ENCODE measurements around the gene GYPE. TPM values are rescaled to one million over a fixed set of nuclear protein-coding genes. Genes with fewer than 3 reads are reported as not detected.
"Not testable (repeated sequence)": the region's sequence is repeated elsewhere in the genome, so short reads cannot be mapped to it uniquely, and the experiment has no call there.

GYPE gene
- total RNA-seq, 1 donor: under 0.01 TPM

DNA sequence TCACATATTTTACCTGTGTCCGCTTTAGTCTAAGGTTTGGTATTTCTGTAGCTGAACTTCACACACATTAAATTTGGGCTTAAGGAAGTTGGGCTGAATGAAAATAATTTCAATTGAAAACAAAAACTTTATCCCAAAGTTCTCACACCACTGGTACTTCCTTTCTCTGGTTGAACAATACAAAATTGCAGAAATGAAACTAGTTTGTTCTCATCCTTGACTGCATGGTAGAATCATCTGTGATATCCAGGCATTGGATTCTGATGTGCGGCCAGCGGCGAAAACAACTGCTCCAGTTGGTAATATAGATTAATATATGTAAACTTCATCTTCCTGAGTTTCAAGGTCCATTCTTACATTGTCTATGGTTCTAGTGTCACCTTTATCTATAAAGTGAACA, 15.0 kb downstream of the GYPE start:
- not testable (repeated sequence) for H2AFZ ChIP-seq (ENCODE audit: low read length); H3K27ac ChIP-seq (ENCODE audit: low read depth, low read length)

DNA sequence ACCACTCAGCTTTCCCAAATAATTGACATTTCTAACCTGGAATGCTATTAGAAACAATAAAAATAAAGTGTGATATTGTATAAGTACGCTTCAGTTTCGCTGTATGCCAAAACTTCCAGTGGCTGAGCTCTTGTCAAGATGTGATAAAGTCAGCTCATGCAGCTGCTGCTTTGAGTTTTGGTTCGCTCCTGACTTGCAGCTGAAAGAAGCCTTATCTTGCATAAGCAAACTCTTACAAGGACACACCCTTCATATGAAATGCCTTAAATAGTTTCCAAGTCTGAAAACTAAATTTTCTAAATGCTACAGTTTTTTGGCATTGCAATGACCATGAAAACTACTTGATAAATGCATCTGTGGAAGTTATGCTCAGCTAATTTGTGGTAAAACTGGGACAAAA, 17.2 kb downstream of the GYPE start:
- H4K20me1 ChIP-seq (ENCODE audit: insufficient read depth, low read length); H3K4me1 ChIP-seq (ENCODE audit: insufficient read depth, low read length); H3K27me3 ChIP-seq (ENCODE audit: insufficient read depth, low read length); H3K79me2 ChIP-seq (ENCODE audit: insufficient read depth, low read length); H3K4me2 ChIP-seq (ENCODE audit: insufficient read depth, low read length); H3K4me3 ChIP-seq (ENCODE audit: insufficient read depth, low read length); H2AFZ ChIP-seq (ENCODE audit: low read length); DNase-seq (ENCODE audit: insufficient read length, low spot score, missing footprints); H3K9me3 ChIP-seq (ENCODE audit: low read depth, low read length); H3K36me3 ChIP-seq (ENCODE audit: insufficient read depth, low read length); H3K27ac ChIP-seq (ENCODE audit: low read depth, low read length): not testable (repeated sequence)

More for the DNA sequence above, 15.0 kb downstream of the GYPE start:
- H3K4me1 ChIP-seq (ENCODE audit: insufficient read depth, low read length); H3K27me3 ChIP-seq (ENCODE audit: insufficient read depth, low read length); H3K36me3 ChIP-seq (ENCODE audit: insufficient read depth, low read length); H3K4me3 ChIP-seq (ENCODE audit: insufficient read depth, low read length); DNase-seq (ENCODE audit: insufficient read length, low spot score, missing footprints); H4K20me1 ChIP-seq (ENCODE audit: insufficient read depth, low read length); H3K9me3 ChIP-seq (ENCODE audit: low read depth, low read length); H3K79me2 ChIP-seq (ENCODE audit: insufficient read depth, low read length); H3K4me2 ChIP-seq (ENCODE audit: insufficient read depth, low read length): not testable (repeated sequence)

DNA sequence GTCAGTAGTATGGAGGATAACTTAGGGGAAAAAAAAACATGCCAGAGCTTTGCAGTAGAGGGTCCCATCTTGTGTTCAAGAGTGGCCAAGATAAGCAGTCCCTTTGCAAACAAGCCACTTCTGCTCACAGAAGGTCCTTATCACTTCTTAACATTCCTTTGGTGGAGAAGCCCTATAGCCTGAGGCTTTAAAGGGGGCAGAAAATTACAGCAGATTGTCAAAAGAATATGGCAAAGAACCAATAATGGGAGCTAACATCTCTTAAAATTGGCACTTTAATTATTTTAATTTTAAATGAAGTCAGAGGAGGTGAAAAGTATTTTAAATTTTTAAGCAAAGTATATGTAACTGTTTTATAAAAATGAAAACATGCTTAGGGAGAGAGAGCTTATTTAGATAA, 20.4 kb downstream of the GYPE start:
- not testable (repeated sequence) for H3K4me3 ChIP-seq (ENCODE audit: insufficient read depth, low read length); H3K79me2 ChIP-seq (ENCODE audit: insufficient read depth, low read length); H3K27me3 ChIP-seq (ENCODE audit: insufficient read depth, low read length); DNase-seq (ENCODE audit: insufficient read length, low spot score, missing footprints); H3K27ac ChIP-seq (ENCODE audit: low read depth, low read length); H3K4me2 ChIP-seq (ENCODE audit: insufficient read depth, low read length); H3K4me1 ChIP-seq (ENCODE audit: insufficient read depth, low read length); H2AFZ ChIP-seq (ENCODE audit: low read length); H3K9me3 ChIP-seq (ENCODE audit: low read depth, low read length); H3K36me3 ChIP-seq (ENCODE audit: insufficient read depth, low read length); H4K20me1 ChIP-seq (ENCODE audit: insufficient read depth, low read length)

DNA sequence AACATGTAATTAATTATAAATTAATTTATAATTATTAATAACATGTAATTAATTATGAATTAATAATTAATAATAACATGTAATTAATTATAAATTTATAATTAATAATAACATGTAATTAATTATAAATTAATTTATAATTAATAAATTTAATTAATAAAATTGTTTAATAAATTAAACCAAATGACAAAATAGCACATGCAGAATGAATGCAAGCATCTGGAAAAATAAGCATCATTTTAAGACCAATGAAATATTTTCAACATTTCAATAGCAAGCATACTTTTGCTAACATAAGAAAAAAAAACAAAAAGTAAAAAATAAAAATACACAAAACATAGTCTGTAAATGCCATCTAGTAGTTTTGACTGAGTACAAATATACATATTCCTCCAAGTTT, 21.8 kb downstream of the GYPE start:
- Histone ChIP-seq H3K36me3 (ENCODE audit: insufficient read depth, low read length) (no peaks in the 10 kb centered on the region), H3K9me3 (ENCODE audit: low read depth, low read length) (no peaks in the 10 kb centered on the region), H4K20me1 (ENCODE audit: insufficient read depth, low read length) (no peaks in the 10 kb centered on the region), H3K4me2 (ENCODE audit: insufficient read depth, low read length) (no peak overlapping the region), H3K27me3 (ENCODE audit: insufficient read depth, low read length) (no peaks in the 10 kb centered on the region), H3K4me1 (ENCODE audit: insufficient read depth, low read length) (no peaks in the 10 kb centered on the region), H3K79me2 (ENCODE audit: insufficient read depth, low read length) (no peaks in the 10 kb centered on the region), H3K4me3 (ENCODE audit: insufficient read depth, low read length) (no peak overlapping the region), H3K27ac (ENCODE audit: low read depth, low read length) (no peak overlapping the region), H2AFZ (ENCODE audit: low read length) (no peak overlapping the region)
- no peak for DNase-seq (ENCODE audit: insufficient read length, low spot score, missing footprints)
- TF ChIP-seq, protein P1, sequence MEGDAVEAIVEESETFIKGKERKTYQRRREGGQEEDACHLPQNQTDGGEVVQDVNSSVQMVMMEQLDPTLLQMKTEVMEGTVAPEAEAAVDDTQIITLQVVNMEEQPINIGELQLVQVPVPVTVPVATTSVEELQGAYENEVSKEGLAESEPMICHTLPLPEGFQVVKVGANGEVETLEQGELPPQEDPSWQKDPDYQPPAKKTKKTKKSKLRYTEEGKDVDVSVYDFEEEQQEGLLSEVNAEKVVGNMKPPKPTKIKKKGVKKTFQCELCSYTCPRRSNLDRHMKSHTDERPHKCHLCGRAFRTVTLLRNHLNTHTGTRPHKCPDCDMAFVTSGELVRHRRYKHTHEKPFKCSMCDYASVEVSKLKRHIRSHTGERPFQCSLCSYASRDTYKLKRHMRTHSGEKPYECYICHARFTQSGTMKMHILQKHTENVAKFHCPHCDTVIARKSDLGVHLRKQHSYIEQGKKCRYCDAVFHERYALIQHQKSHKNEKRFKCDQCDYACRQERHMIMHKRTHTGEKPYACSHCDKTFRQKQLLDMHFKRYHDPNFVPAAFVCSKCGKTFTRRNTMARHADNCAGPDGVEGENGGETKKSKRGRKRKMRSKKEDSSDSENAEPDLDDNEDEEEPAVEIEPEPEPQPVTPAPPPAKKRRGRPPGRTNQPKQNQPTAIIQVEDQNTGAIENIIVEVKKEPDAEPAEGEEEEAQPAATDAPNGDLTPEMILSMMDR (IDR thresholded peaks at IDR 0.05; ENCODE audit: extremely low read depth, low read depth, low read length): no peak

DNA sequence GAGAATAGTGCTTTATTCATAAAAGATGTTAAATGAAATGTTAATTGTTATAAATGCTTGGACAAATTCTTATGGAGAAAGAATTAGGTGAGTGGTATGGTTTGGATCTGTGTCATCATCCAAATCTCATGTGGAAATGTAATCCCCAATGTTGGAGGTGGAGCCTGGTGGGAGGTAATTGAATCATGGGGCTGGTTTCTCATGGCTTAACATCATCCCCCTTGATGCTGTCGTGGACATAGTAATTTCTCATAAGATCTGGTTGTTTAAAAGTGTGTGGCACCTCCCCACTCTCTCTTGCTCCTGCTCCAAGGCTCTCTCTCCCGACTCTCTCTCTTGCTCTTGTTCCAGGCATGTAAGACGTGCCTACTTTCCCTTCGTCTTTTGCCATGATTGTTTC, 22.5 kb downstream of the GYPE start:
- H3K27me3 ChIP-seq (ENCODE audit: insufficient read depth, low read length): no peaks in the 10 kb centered on the region
- H2AFZ ChIP-seq (ENCODE audit: low read length): no peak overlapping the region
- no peaks in the 10 kb centered on the region for H3K4me1 ChIP-seq (ENCODE audit: insufficient read depth, low read length)
- no peaks in the 10 kb centered on the region for H3K36me3 ChIP-seq (ENCODE audit: insufficient read depth, low read length)
- H4K20me1 ChIP-seq (ENCODE audit: insufficient read depth, low read length): no peaks in the 10 kb centered on the region
- H3K27ac ChIP-seq (ENCODE audit: low read depth, low read length): no peak overlapping the region
- no peak for DNase-seq (ENCODE audit: insufficient read length, low spot score, missing footprints)
- H3K4me2 ChIP-seq (ENCODE audit: insufficient read depth, low read length): no peak overlapping the region
- TF ChIP-seq, protein P1 (IDR thresholded peaks at IDR 0.05; ENCODE audit: extremely low read depth, low read depth, low read length): no peak
- no peak overlapping the region for H3K4me3 ChIP-seq (ENCODE audit: insufficient read depth, low read length)
- H3K79me2 ChIP-seq (ENCODE audit: insufficient read depth, low read length): no peaks in the 10 kb centered on the region
- no peaks in the 10 kb centered on the region for H3K9me3 ChIP-seq (ENCODE audit: low read depth, low read length)

DNA sequence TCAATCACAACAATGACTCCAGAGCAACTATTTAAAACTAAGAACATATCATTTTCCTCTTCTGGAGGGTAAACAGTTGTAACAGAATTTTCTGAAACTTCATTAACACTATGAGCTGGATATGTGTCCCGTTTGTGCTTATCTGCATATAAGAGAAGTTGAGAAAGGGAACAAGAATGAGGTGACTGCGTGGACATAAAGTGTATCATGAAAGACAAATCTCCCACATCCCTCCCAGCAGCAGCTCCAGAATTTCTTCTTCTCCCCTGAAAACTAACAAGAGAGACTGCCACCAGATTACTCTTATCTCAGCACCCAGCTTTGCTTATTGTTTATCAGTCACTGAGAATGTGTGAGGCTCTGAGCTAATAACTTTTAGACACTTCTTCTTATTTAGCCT, 25.8 kb downstream of the GYPE start:
- H3K27me3 ChIP-seq (ENCODE audit: insufficient read depth, low read length); H3K79me2 ChIP-seq (ENCODE audit: insufficient read depth, low read length); H3K4me3 ChIP-seq (ENCODE audit: insufficient read depth, low read length); H4K20me1 ChIP-seq (ENCODE audit: insufficient read depth, low read length); DNase-seq (ENCODE audit: insufficient read length, low spot score, missing footprints); H3K36me3 ChIP-seq (ENCODE audit: insufficient read depth, low read length); H3K9me3 ChIP-seq (ENCODE audit: low read depth, low read length); H3K4me1 ChIP-seq (ENCODE audit: insufficient read depth, low read length); H3K27ac ChIP-seq (ENCODE audit: low read depth, low read length); H2AFZ ChIP-seq (ENCODE audit: low read length); H3K4me2 ChIP-seq (ENCODE audit: insufficient read depth, low read length): not testable (repeated sequence)

DNA sequence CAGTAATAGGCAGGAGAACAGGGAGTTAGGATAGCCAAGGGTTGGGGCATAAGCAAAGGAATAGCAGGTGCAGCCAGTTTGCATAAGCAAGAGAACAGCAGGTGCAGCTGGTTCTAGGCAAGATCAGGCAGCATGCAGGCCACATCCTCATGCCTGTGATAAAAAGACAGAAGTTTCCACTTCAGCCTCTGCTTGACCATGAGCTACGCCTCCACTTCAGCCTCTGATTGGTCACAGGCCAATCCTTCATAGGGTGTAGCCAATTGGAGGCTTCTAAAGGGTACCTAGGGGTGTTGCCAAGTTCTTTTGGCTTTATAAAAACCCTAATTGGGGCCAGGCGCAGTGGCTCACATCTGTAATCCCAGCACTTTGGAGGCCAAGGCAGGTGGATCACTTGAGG, 30.0 kb downstream of the GYPE start:
- H3K79me2 ChIP-seq (ENCODE audit: insufficient read depth, low read length); DNase-seq (ENCODE audit: insufficient read length, low spot score, missing footprints); H3K9me3 ChIP-seq (ENCODE audit: low read depth, low read length); H3K27ac ChIP-seq (ENCODE audit: low read depth, low read length); H2AFZ ChIP-seq (ENCODE audit: low read length); H3K4me2 ChIP-seq (ENCODE audit: insufficient read depth, low read length); H3K4me3 ChIP-seq (ENCODE audit: insufficient read depth, low read length); H3K27me3 ChIP-seq (ENCODE audit: insufficient read depth, low read length); H3K36me3 ChIP-seq (ENCODE audit: insufficient read depth, low read length); H3K4me1 ChIP-seq (ENCODE audit: insufficient read depth, low read length); H4K20me1 ChIP-seq (ENCODE audit: insufficient read depth, low read length): not testable (repeated sequence)

Data from osteoblast (primary cell).